Progenitor cell of endocrine pancreas (in vitro differentiated cells): Measurements from ENCODE around the gene KIAA1328. TPM values are rescaled to one million over a fixed set of nuclear protein-coding genes. Genes with fewer than 3 reads are reported as not detected.

Experiments used
- DNase-seq: peaks from one replicate; pipeline ENCODE4 v3.0.0; 2021; ENCODE audit warnings: low spot score; ENCODE audit not compliant: unreplicated experiment
- H3K27ac Mint-ChIP-seq: 2 replicates; pipeline ENCODE4 v1.8.0; 2021; ENCODE audit warnings: mild to moderate bottlenecking, moderate library complexity, mixed read lengths
- H3K27me3 Mint-ChIP-seq: 2 replicates; pipeline ENCODE4 v1.8.0; 2021; ENCODE audit warnings: mixed read lengths
- H3K36me3 Mint-ChIP-seq: 2 replicates; pipeline ENCODE4 v1.8.0; 2022; ENCODE audit warnings: mixed read lengths; ENCODE audit not compliant: insufficient read depth
- H3K4me1 Mint-ChIP-seq: 2 replicates; pipeline ENCODE4 v1.8.0; 2021; ENCODE audit warnings: low read depth, mixed read lengths
- H3K4me3 Mint-ChIP-seq: 2 replicates; pipeline ENCODE4 v1.8.0; 2021; ENCODE audit warnings: low read depth, mild to moderate bottlenecking, moderate library complexity, mixed read lengths
- H3K9me3 Mint-ChIP-seq: 2 replicates; pipeline ENCODE4 v1.8.0; 2021; ENCODE audit warnings: low read depth, mixed read lengths
- total RNA-seq: library from RNA; stranded (reverse); gene quantifications from 2 replicates; pipeline ENCODE4 v1.2.1, GENCODE V29; 2021
- TF ChIP-seq, protein P1 (sequence below): fragments of 200-600 bp; sonication (generic); IDR thresholded peaks from one replicate; pipeline ENCODE4 v1.5.0; 2021; ENCODE audit warnings: antibody characterized with exemption, mild to moderate bottlenecking; ENCODE audit not compliant: unreplicated experiment

Gene KIAA1328
- total RNA-seq, 1 donor from 2014 or later, result 12.4 TPM

GRCh38 chr18:36889742-36890141 lies 60.8 kb downstream of the KIAA1328 start:
- Mint-ChIP-seq H3K27me3 (no peaks in the 10 kb centered on the region), H3K4me1 (peaks cover 12% of the 10 kb centered on the region)

GRCh38 chr18:36890598-36890997 lies 61.7 kb downstream of the KIAA1328 start:
- H3K36me3 Mint-ChIP-seq, result no peaks in the 10 kb centered on the region
- DNase-seq, result no peak
- no peak overlapping the region for H3K4me3 Mint-ChIP-seq
- no peak overlapping the region for H3K27ac Mint-ChIP-seq
- H3K27me3 Mint-ChIP-seq, result no peaks in the 10 kb centered on the region
- no peaks in the 10 kb centered on the region for H3K9me3 Mint-ChIP-seq
- TF ChIP-seq, protein P1, sequence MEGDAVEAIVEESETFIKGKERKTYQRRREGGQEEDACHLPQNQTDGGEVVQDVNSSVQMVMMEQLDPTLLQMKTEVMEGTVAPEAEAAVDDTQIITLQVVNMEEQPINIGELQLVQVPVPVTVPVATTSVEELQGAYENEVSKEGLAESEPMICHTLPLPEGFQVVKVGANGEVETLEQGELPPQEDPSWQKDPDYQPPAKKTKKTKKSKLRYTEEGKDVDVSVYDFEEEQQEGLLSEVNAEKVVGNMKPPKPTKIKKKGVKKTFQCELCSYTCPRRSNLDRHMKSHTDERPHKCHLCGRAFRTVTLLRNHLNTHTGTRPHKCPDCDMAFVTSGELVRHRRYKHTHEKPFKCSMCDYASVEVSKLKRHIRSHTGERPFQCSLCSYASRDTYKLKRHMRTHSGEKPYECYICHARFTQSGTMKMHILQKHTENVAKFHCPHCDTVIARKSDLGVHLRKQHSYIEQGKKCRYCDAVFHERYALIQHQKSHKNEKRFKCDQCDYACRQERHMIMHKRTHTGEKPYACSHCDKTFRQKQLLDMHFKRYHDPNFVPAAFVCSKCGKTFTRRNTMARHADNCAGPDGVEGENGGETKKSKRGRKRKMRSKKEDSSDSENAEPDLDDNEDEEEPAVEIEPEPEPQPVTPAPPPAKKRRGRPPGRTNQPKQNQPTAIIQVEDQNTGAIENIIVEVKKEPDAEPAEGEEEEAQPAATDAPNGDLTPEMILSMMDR, result no peak
- H3K4me1 Mint-ChIP-seq, result peaks cover 12% of the 10 kb centered on the region

More at GRCh38 chr18:36889742-36890141, 60.8 kb downstream of the KIAA1328 start:
- no peaks in the 10 kb centered on the region for H3K9me3 Mint-ChIP-seq
- TF ChIP-seq, protein P1, result no peak
- no peak overlapping the region for H3K27ac Mint-ChIP-seq
- no peak overlapping the region for H3K4me3 Mint-ChIP-seq
- peaks cover 2% of the 10 kb centered on the region for H3K36me3 Mint-ChIP-seq
- DNase-seq, result no peak

- H3K4me1 Mint-ChIP-seq, result peaks cover 7% of the 10 kb centered on the region
- no peak overlapping the region for H3K4me3 Mint-ChIP-seq
- TF ChIP-seq, protein P1, result no peak
- no peaks in the 10 kb centered on the region for H3K9me3 Mint-ChIP-seq
- no peaks in the 10 kb centered on the region for H3K27me3 Mint-ChIP-seq
- no peak overlapping the region for H3K27ac Mint-ChIP-seq
- no peaks in the 10 kb centered on the region for H3K36me3 Mint-ChIP-seq
- no peak for DNase-seq
These were observed 64.3 kb downstream of the KIAA1328 start for GRCh38 chr18:36893227-36893626.

DNA sequence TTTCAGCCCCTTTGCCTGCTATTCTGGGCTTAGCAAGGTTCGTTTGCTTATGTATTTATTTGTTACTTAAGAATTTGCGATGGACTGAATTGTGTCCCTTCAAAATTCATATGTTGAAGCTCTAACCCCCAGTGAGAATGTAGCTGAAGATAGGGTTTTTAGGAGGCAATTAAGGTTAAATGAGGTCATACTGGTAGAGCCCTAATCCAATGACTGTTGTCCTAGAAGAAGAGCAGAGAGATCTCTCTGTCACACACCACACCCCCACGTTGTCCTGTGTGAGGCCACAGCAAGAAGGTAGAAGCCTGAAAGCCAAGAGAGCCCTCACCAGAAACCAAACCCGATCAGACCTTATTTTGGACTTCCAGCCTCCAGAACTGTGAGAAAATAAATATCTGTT lies 66.7 kb downstream of the KIAA1328 start:
- H3K36me3 Mint-ChIP-seq, result no peaks in the 10 kb centered on the region
- no peak overlapping the region for H3K27ac Mint-ChIP-seq
- TF ChIP-seq, protein P1, result no peak
- DNase-seq, result no peak
- H3K4me3 Mint-ChIP-seq, result no peak overlapping the region
- no peaks in the 10 kb centered on the region for H3K27me3 Mint-ChIP-seq
- H3K4me1 Mint-ChIP-seq, result no peaks in the 10 kb centered on the region
- no peaks in the 10 kb centered on the region for H3K9me3 Mint-ChIP-seq

DNA sequence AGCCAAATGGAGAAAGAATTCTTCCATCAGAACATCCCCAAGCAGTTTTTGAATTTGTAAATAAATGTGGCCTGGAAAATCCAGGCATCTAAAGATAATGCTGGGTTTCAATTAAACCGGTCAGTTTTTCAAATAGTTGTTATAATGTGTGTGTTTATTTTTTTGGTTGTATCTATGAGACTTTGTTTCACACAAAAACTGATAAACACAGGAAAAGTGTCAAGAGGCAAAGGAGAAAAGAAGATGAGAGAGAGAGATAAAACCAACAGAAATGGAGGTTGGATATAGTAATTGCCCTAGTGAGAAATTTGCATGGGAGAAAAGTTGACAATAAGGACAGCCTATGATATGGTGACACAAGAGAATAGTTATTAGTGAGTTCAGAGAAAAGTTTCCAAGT lies 68.3 kb downstream of the KIAA1328 start:
- Mint-ChIP-seq H3K4me1 (no peaks in the 10 kb centered on the region), H3K9me3 (no peaks in the 10 kb centered on the region), H3K36me3 (no peaks in the 10 kb centered on the region), H3K4me3 (no peak overlapping the region), H3K27me3 (no peaks in the 10 kb centered on the region), H3K27ac (no peak overlapping the region)
- no peak for DNase-seq
- TF ChIP-seq, protein P1, result no peak
